Hepatocyte (in vitro differentiated cells): ENCODE results near the gene ASIC2. TPM values are rescaled to one million over a fixed set of nuclear protein-coding genes. Genes with fewer than 3 reads are reported as not detected.

ENCODE experiments used
- DNase-seq: peaks from one replicate; pipeline ENCODE4 v3.0.0-alpha.2; 2016; ENCODE audit warnings: low spot score
- H2AFZ ChIP-seq: fragments of 200-600 bp; sonication (generic); 2 replicates; pipeline ENCODE4 v1.6.0; 2016; ENCODE audit warnings: antibody characterized with exemption, mild to moderate bottlenecking
- H3K27ac ChIP-seq: fragments of 200-600 bp; sonication (generic); 2 replicates; pipeline ENCODE4 v1.5.1; 2016; ENCODE audit warnings: mild to moderate bottlenecking
- H3K27me3 ChIP-seq: fragments of 200-600 bp; sonication (generic); 2 replicates; pipeline ENCODE4 v1.6.1; 2016
- H3K36me3 ChIP-seq: fragments of 200-600 bp; sonication (generic); replicated peaks from 2 replicates; pipeline ENCODE4 v1.5.1; 2016; ENCODE audit warnings: low read depth; ENCODE audit not compliant: insufficient read depth
- H3K4me1 ChIP-seq: fragments of 200-600 bp; sonication (generic); 2 replicates; pipeline ENCODE4 v1.5.1; 2016; ENCODE audit warnings: mild to moderate bottlenecking, moderate library complexity; ENCODE audit not compliant: insufficient read depth
- H3K4me2 ChIP-seq: fragments of 200-600 bp; sonication (generic); 2 replicates; pipeline ENCODE4 v1.6.0; 2016
- H3K4me3 ChIP-seq: fragments of 200-600 bp; sonication (generic); 2 replicates; pipeline ENCODE4 v1.5.1; 2016; ENCODE audit warnings: mild to moderate bottlenecking
- H3K79me2 ChIP-seq: fragments of 200-600 bp; sonication (generic); 2 replicates; pipeline ENCODE4 v1.6.0; 2017; ENCODE audit warnings: mild to moderate bottlenecking
- H3K9me2 ChIP-seq: fragments of 200-600 bp; sonication (generic); replicated peaks from 2 replicates; pipeline ENCODE4 v1.6.0; 2017; ENCODE audit warnings: mild to moderate bottlenecking; ENCODE audit not compliant: insufficient read depth
- H3K9me3 ChIP-seq: fragments of 200-600 bp; sonication (generic); 2 replicates; pipeline ENCODE4 v1.5.1; 2016; ENCODE audit warnings: low read depth, mild to moderate bottlenecking
- H4K20me1 ChIP-seq: fragments of 200-600 bp; sonication (generic); 2 replicates; pipeline ENCODE4 v1.6.0; 2016; ENCODE audit warnings: mild to moderate bottlenecking; ENCODE audit not compliant: insufficient read depth, poor library complexity, severe bottlenecking
- CTCF ChIP-seq: fragments of 200-600 bp; sonication (generic); IDR thresholded peaks from 2 replicates; pipeline ENCODE4 v1.5.1; 2016; ENCODE audit warnings: antibody characterized with exemption, mild to moderate bottlenecking; ENCODE audit not compliant: poor library complexity
- EZH2 ChIP-seq: fragments of 200-600 bp; sonication (generic); IDR thresholded peaks from 2 replicates; pipeline ENCODE4 v1.6.1; 2016; ENCODE audit warnings: antibody characterized with exemption, mild to moderate bottlenecking, borderline replicate concordance
- EZH2phosphoT487 ChIP-seq: fragments of 200-600 bp; sonication (generic); IDR thresholded peaks from one replicate; pipeline ENCODE4 v1.6.1; 2018; ENCODE audit warnings: antibody characterized with exemption, mild to moderate bottlenecking, low read depth, moderate library complexity; ENCODE audit not compliant: unreplicated experiment, severe bottlenecking
- WGBS: methylation state at CpG from one replicate; pipeline ENCODE4 v1.1.6; 2016; ENCODE audit warnings: low lambda C conversion rate; ENCODE audit errors: missing lambda C conversion rate; 5-methylcytosine and 5-hydroxymethylcytosine counted together
- polyA plus RNA-seq: library from polyadenylated mRNA; unstranded; fragments of >200 nt; fragmentation: Nextera tagmentation; extraction: Ambion mirVana; gene quantifications from 2 replicates; pipeline ENCODE4 v1.2.1, GENCODE V29; 2016
- total RNA-seq: library from RNA; depleted of rRNA; stranded (reverse); fragments of >200 nt; gene quantifications from 2 replicates; pipeline ENCODE4 v1.2.3, GENCODE V29; 2014

Gene ASIC2
- total and polyA plus RNA-seq, 2 experiments from 2014 or later = 2.3 to 3.3 TPM

DNA sequence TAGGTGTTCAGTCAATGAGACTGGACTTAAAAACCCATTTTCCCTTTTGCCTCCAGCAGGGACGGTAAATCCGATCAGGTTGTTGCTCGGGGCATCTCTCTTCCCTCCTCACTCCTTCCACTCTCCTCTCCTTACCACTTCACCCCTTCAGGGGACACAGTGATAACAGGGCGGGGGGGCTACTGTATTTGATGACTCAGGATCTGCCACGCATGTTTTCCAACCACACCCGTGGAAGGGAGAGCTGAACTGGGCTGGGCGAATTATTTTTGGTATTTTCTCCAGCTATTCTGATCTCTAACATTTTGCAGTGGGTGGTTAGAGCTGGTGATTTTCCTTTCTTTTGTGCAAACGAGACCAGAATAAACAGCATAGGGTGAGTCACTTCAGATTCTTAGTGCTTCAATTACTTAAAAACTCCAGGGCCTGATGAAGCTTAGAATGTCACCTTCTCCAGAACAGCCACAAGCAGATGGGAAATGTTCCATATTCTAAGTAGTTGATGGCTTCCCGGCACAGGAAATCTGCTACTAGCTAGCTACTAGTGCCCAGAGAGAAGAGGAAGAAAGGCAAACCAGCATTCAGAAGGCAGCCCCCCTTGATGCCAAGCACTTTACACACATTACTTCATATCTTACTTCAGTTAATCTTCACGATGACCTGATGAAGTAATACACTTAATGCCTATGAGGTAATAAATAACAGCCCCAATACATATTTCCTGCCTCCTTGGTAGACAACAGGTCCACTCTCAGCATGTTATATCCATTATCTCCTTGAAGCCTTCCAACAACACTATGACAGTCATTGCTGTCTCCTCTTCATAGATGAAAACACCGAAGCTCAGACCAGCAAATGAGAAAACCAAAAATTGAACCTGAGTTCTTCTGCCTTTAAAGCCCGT is 74.1 kb downstream of the ASIC2 start:
- Histone ChIP-seq H3K79me2 (no peaks in the 10 kb centered on the region), H3K4me3 (no peak overlapping the region), H3K27me3 (peaks cover 3% of the 10 kb centered on the region), H3K27ac (no peak overlapping the region), H4K20me1 (no peaks in the 10 kb centered on the region), H3K4me2 (no peak overlapping the region), H3K9me3 (no peaks in the 10 kb centered on the region), H2AFZ (no peak overlapping the region), H3K4me1 (peaks cover 5% of the 10 kb centered on the region), H3K9me2 (no peaks in the 10 kb centered on the region), H3K36me3 (no peaks in the 10 kb centered on the region)
- no peak for TF ChIP-seq EZH2phosphoT487
- TF ChIP-seq EZH2 = no peak
- DNase-seq = no peak
- WGBS = 74% methylated on average over 12 of the region's 12 CpGs

DNA sequence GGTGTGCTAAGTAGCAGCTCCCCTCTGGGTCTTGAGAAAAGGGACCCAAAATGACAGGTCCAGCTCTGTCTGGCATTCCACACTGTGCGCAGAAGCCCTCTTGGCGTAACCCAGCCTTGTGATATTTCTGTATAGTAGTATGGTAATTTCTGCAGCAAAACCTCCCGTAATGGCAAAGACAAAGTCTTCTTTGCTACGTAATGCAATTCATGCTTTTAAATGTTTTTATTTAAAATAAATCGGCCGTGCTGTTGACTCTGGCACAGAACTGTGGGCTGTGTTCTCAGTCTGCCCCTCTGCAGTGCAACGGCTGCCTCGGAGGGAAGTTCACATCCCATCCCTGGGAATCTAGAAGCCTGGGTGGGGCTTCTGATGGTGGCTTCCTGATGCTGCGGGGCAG is 75.2 kb downstream of the ASIC2 start:
- H3K9me2 ChIP-seq = no peaks in the 10 kb centered on the region
- H3K9me3 ChIP-seq = no peaks in the 10 kb centered on the region
- DNase-seq = no peak
- H3K79me2 ChIP-seq = no peaks in the 10 kb centered on the region
- H3K27me3 ChIP-seq = peaks cover 3% of the 10 kb centered on the region
- H3K4me3 ChIP-seq = no peak overlapping the region
- WGBS = 91% methylated on average over 9 of the region's 9 CpGs
- H3K36me3 ChIP-seq = no peaks in the 10 kb centered on the region
- no peak overlapping the region for H2AFZ ChIP-seq
- peaks cover 5% of the 10 kb centered on the region for H3K4me1 ChIP-seq
- no peak overlapping the region for H3K27ac ChIP-seq
- H4K20me1 ChIP-seq = no peaks in the 10 kb centered on the region
- no peak overlapping the region for H3K4me2 ChIP-seq
- TF ChIP-seq EZH2 (no peak), CTCF (no peak), EZH2phosphoT487 (no peak)

GRCh38 chr17:33214996-33215395 is 78.1 kb downstream of the ASIC2 start:
- TF ChIP-seq CTCF (no peak), EZH2phosphoT487 (no peak), EZH2 (no peak)
- Histone ChIP-seq H3K27me3 (peaks cover 3% of the 10 kb centered on the region), H3K36me3 (no peaks in the 10 kb centered on the region), H3K9me2 (no peaks in the 10 kb centered on the region), H3K9me3 (no peaks in the 10 kb centered on the region), H3K79me2 (no peaks in the 10 kb centered on the region), H3K27ac (no peak overlapping the region), H2AFZ (no peak overlapping the region), H3K4me1 (peaks cover 5% of the 10 kb centered on the region), H3K4me3 (no peak overlapping the region), H3K4me2 (no peak overlapping the region), H4K20me1 (no peaks in the 10 kb centered on the region)
- no peak for DNase-seq
- WGBS = 85% methylated on average over 2 of the region's 2 CpGs

DNA sequence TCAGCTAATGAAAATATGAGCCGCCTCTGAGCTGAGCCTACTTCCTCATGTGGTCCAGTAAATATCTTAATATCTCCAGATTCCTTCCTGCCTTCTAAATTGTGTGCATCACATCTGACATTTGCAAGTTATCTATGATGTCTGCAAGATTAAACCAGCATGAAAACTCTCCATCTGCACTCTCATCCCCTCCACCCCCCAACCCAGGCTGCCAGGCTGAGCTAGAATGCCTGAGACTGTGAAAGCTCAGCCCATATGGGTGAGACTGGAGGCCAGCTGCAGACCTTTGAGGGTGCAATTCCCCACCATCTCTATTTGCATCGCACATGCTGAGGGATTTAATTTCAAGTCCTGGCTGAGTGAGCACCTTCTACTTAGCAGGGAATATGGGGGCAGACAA is 82.8 kb downstream of the ASIC2 start:
- Histone ChIP-seq H3K79me2 (no peaks in the 10 kb centered on the region), H2AFZ (no peak overlapping the region), H3K9me3 (no peaks in the 10 kb centered on the region), H3K27ac (no peak overlapping the region), H3K27me3 (no peaks in the 10 kb centered on the region), H3K36me3 (no peaks in the 10 kb centered on the region), H3K9me2 (no peaks in the 10 kb centered on the region), H3K4me2 (no peak overlapping the region), H3K4me3 (no peak overlapping the region), H3K4me1 (no peaks in the 10 kb centered on the region), H4K20me1 (no peaks in the 10 kb centered on the region)
- 79% methylated on average over 2 of the region's 2 CpGs for WGBS
- TF ChIP-seq EZH2phosphoT487 (no peak), CTCF (no peak), EZH2 (no peak)
- DNase-seq = no peak
